IPS-15b (cell line): ENCODE data around the gene TNXB.
"Not testable (repeated sequence)": the region's sequence is repeated elsewhere in the genome, so short reads cannot be mapped to it uniquely, and the experiment has no call there.

Experiments used
- H3K27me3 ChIP-seq: one replicate; pipeline ENCODE4 v1.6.1; 2013; ENCODE audit warnings: low read length; ENCODE audit not compliant: control insufficient read depth, insufficient read depth
- H3K36me3 ChIP-seq: one replicate; pipeline ENCODE4 v1.6.1; 2013; ENCODE audit warnings: low read length; ENCODE audit not compliant: control insufficient read depth, insufficient read depth
- H3K4me1 ChIP-seq: one replicate; pipeline ENCODE4 v1.6.1; 2013; ENCODE audit warnings: mild to moderate bottlenecking, low read length; ENCODE audit not compliant: control insufficient read depth, insufficient read depth
- H3K4me3 ChIP-seq: one replicate; pipeline ENCODE4 v1.5.1; 2013; ENCODE audit warnings: low read depth, low read length
- H3K9ac ChIP-seq: one replicate; pipeline ENCODE4 v1.6.1; 2013; ENCODE audit warnings: low read depth, mild to moderate bottlenecking, low read length
- H3K9me3 ChIP-seq: one replicate; pipeline ENCODE4 v1.6.1; 2013; ENCODE audit warnings: mild to moderate bottlenecking, low read length; ENCODE audit not compliant: control insufficient read depth, insufficient read depth

TNXB gene

GRCh38 chr6:32060966-32061655, 48.0 kb downstream of the TNXB start:
- no peaks in the 10 kb centered on the region for H3K4me1 ChIP-seq
- no peaks in the 10 kb centered on the region for H3K36me3 ChIP-seq
- H3K4me3 ChIP-seq, result no peak overlapping the region
- no peaks in the 10 kb centered on the region for H3K27me3 ChIP-seq
- H3K9me3 ChIP-seq, result no peaks in the 10 kb centered on the region
- H3K9ac ChIP-seq, result no peak overlapping the region

DNA sequence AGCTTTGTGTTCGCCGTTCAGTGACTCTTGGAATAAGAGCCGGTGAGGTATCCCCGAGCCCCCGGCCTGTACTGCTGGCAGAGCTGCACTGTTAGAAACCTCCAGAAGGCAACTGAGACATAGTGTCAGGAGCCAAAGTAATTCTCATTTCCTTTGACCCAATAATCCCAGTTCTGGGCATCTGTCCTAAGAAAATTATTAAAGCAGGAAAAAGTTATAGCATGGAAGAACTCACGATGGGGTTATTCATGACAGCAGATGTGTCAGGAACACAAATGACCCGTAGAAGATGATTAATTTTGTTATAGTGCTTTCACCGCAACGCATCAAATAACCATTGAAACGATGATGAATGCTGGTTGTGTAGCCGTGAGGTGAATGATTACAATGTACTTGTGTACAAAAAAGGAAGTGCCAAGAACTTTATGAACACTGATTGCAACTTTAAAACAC, 50.6 kb downstream of the TNXB start:
- Histone ChIP-seq H3K36me3 (no peaks in the 10 kb centered on the region), H3K4me1 (no peaks in the 10 kb centered on the region), H3K27me3 (no peaks in the 10 kb centered on the region)

GRCh38 chr6:32057966-32058365, 51.2 kb downstream of the TNXB start:
- no peaks in the 10 kb centered on the region for H3K9me3 ChIP-seq
- no peak overlapping the region for H3K4me3 ChIP-seq
- H3K27me3 ChIP-seq, result no peaks in the 10 kb centered on the region
- H3K9ac ChIP-seq, result no peak overlapping the region
- H3K36me3 ChIP-seq, result no peaks in the 10 kb centered on the region
- no peaks in the 10 kb centered on the region for H3K4me1 ChIP-seq

More for the DNA sequence above, 50.6 kb downstream of the TNXB start:
- no peaks in the 10 kb centered on the region for H3K9me3 ChIP-seq
- no peak overlapping the region for H3K9ac ChIP-seq
- H3K4me3 ChIP-seq, result no peak overlapping the region

DNA sequence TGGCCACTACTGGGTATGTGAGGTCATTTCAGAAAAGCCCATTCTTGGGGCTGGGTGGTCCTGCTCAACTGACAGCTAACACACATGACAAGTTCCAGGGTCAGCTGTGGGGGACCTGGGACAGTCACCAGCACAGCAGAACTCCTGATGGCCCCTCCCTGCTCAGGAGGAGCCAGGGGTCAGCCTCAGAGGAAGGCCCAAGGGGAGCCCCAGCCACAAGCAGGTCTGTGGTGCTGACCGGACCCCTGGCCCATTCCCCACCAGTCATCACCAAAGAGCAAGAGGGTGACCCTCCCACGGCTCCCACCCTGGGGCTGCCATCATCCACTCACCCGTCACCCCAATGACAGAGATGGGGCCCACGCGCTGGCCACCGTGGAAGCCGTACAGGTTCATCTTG, 52.9 kb downstream of the TNXB start:
- Histone ChIP-seq H3K4me3 (no peak overlapping the region), H3K9ac (no peak overlapping the region), H3K36me3 (no peaks in the 10 kb centered on the region), H3K27me3 (no peaks in the 10 kb centered on the region), H3K9me3 (no peaks in the 10 kb centered on the region), H3K4me1 (no peaks in the 10 kb centered on the region)

DNA sequence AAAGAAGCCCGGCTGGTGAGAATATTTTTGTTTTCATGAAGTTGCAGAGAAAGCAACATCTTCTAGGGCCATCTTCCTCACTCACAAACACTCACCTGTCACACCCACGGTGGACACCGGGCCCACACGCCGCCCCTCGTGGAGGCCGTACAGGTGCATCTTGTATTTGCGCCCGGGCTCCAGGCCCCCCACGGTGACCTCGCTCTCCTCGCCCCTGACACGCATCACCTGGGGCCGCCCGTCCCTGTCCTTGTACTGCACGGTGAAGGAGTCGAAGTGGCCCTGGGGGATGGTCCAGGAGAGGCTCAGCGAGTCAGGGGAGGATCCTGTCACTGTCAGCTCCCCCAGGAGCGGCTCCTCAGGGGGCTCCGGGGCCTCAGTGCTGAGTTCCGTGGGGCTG, 53.4 kb downstream of the TNXB start:
- not testable (repeated sequence) for H3K27me3 ChIP-seq, H3K4me3 ChIP-seq, H3K9me3 ChIP-seq

GRCh38 chr6:32053314-32053713, 55.8 kb downstream of the TNXB start:
- not testable (repeated sequence) for H3K27me3 ChIP-seq, H3K4me1 ChIP-seq, H3K4me3 ChIP-seq, H3K36me3 ChIP-seq, H3K9me3 ChIP-seq, H3K9ac ChIP-seq

More for the DNA sequence above, 53.4 kb downstream of the TNXB start:
- not testable (repeated sequence) for H3K4me1 ChIP-seq, H3K9ac ChIP-seq, H3K36me3 ChIP-seq

- H3K4me3 ChIP-seq, H3K9ac ChIP-seq, H3K9me3 ChIP-seq, H3K36me3 ChIP-seq, H3K4me1 ChIP-seq, H3K27me3 ChIP-seq: not testable (repeated sequence)
Observed at GRCh38 chr6:32052626-32053025, 56.5 kb downstream of the TNXB start.

DNA sequence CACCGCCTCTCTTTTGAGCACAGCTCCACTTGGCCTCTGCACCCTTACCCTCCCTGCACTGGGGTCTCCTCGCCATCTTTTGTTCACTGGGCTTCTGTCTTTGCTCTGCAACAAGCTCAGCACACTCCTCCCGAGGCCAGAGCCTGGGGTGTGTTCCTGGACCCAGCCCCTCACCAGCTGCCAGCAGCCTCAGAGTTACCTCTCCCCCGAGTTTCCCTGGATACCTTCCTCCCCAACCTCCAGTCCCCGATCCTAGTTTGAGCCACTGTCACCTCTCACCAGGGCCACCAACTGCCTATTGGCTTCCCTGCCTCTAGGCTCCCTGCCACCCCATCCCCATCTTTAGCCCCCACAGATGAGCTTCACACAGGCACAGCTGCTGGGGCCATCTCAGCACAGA, 58.6 kb downstream of the TNXB start:
- H3K27me3 ChIP-seq, result no peaks in the 10 kb centered on the region
- H3K4me1 ChIP-seq, result no peaks in the 10 kb centered on the region
- H3K9ac ChIP-seq, result no peak overlapping the region
- no peak overlapping the region for H3K4me3 ChIP-seq
- no peaks in the 10 kb centered on the region for H3K9me3 ChIP-seq
- no peaks in the 10 kb centered on the region for H3K36me3 ChIP-seq

DNA sequence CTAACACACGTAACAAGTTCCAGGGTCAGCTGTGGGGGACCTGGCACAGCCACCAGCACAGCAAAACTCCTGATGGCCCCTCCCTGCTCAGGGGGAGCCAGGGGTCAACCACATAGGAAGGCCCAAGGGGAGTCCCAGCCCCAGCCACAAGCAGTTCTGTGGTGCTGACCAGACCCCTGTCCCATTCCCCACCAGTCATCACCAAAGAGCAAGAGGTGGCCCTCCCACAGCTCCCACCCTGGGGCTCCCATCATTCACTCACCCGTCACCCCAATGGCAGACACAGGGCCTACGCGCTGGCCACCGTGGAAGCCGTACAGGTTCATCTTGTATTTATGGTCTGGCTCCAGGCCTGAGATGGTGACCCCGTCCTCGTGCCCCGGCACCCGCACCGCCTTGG, 59.4 kb downstream of the TNXB start:
- H3K9ac ChIP-seq, H3K4me1 ChIP-seq, H3K27me3 ChIP-seq, H3K4me3 ChIP-seq, H3K9me3 ChIP-seq, H3K36me3 ChIP-seq: not testable (repeated sequence)

- not testable (repeated sequence) for H3K36me3 ChIP-seq, H3K4me1 ChIP-seq, H3K27me3 ChIP-seq, H3K9ac ChIP-seq, H3K4me3 ChIP-seq, H3K9me3 ChIP-seq
Observed at GRCh38 chr6:32049149-32049548, 60.0 kb downstream of the TNXB start.

DNA sequence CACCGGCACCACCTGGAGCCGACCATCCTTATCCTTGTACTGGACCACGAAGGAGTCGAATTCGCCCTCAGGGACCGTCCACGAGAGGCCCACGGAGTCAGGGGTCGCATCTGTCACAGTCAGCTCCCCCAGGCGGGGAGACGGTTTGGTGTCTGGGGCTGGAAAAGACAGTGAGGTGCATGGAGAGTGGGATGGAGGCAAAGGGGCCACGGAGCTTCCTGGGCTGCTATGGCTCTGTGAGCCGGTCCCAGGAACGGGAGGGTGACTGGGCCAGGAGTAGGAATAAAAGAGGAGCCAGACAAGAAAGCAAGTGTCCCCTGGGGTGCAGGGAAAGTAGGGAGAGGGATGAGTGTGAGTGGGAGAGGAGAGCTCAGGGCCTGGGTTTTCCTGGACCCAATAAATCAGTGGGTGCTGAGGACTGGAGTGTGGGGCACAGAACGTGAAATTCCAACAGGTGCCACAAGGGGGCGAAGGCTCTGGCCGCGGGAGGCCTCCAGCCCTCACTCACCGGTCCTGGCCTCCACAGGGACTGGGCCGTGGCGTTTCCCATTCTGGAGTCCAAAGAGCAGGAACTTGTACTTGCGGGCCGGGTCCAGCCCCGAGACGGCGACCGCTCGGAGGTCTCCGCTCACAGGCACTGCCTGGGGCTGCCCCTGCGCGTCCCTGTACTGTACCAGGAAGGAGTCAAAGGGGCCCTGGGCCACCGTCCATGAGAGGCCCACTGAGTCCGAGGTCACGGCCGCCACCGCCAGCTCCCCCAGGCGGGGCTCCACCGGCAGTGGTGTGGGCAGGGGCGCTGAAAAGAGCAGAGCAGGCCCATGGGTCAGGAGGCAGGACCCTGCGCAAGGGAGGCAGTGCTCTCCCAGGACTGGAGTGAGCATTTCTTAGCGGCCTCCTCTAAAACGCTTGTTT, 61.0 kb downstream of the TNXB start:
- H3K27me3 ChIP-seq, result no peaks in the 10 kb centered on the region
- no peak overlapping the region for H3K9ac ChIP-seq
- no peaks in the 10 kb centered on the region for H3K36me3 ChIP-seq
- no peaks in the 10 kb centered on the region for H3K9me3 ChIP-seq
- H3K4me3 ChIP-seq, result no peak overlapping the region
- H3K4me1 ChIP-seq, result no peaks in the 10 kb centered on the region

DNA sequence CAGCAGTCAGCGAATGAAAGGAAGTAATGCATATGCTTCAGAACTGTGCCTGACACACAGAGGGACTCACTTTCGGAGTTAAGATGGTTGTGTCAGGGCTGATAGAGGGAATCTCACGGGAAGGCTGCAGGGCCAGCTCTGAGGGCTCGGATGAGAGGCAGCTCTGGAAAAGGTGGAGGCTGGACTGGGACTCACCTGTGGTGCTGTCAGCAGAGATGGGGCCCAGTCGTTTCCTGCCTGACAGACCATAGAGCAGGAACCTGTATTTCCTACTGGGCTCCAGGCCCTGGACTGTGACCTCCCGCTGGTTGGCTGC, 61.6 kb downstream of the TNXB start:
- no peaks in the 10 kb centered on the region for H3K27me3 ChIP-seq
- H3K9me3 ChIP-seq, result no peaks in the 10 kb centered on the region
- H3K4me3 ChIP-seq, result no peak overlapping the region
- no peaks in the 10 kb centered on the region for H3K36me3 ChIP-seq
- no peaks in the 10 kb centered on the region for H3K4me1 ChIP-seq
- H3K9ac ChIP-seq, result no peak overlapping the region
